HG02981 (cell line): ENCODE measurements around the gene TBC1D9B.
"Not testable (repeated sequence)": the region's sequence is repeated elsewhere in the genome, so short reads cannot be mapped to it uniquely, and the experiment has no call there.

Experiments used
- ATAC-seq: cut with Tn5 transposase; IDR thresholded peaks from one replicate; pipeline ENCODE4 v1.9.1; 2021; ENCODE audit warnings: mild to moderate bottlenecking, moderate library complexity; ENCODE audit not compliant: unreplicated experiment

TBC1D9B gene

DNA sequence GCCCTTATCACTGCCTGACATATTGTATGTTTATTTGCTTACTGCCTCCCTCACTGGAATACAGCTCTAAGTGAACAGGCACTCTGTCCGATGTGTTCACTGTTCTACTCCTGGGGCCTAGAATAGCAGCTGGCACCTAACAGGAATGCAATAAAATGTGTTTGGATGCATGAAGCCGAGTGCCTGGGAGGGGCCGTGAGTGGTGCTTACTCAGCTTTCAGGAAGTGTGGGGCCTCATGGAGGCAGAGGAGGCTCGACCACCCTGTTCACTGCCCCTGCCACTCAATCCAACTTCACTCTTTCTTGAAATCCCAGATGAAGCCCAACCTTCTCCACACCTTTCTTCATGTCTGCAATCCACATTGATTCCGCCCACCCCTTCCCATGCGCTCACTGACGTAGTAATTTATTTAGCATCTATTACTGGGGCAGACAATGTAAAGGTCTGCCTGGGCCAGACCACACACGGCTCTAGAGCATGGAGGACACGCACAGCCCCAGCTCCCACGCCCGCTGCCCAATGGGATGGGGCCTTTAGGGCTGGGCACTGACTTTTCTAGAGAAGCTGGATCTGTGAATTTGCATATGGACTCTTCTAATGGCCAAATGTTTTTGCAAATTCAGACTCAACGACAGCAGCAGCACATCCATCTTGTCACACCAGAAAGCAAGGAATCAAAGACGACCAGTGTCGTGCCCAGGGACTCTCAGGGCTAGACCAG, 21.3 kb downstream of the TBC1D9B start:
- no peak for ATAC-seq

DNA sequence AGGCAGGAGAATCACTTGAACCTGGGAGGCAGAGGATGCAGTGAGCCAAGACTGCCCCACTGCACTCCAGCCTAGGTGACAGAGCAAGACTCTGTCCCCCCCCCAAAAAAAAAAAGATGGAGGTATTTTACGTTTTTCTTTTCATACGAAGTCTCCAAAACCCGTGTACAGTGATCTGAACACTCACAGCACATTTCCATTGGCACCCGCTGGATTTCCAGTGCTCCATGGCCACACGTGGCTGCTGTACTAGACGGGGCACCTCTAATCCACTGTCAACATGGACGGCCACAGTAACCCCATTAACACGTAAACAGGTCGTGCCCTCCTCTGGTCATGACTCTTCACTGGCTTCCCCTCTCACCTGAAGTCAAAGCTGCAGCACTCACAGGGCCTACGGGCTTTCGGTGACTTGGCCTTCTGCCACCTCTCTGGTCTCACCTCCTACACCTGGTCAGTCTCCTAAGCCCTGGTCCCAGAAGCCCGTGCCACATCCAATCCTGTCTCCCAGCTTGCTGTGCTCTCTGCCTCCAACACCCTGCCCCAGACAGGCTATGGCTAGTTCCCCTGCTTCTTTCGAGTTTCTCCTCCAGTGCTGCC, 22.1 kb downstream of the TBC1D9B start:
- ATAC-seq: no peak

DNA sequence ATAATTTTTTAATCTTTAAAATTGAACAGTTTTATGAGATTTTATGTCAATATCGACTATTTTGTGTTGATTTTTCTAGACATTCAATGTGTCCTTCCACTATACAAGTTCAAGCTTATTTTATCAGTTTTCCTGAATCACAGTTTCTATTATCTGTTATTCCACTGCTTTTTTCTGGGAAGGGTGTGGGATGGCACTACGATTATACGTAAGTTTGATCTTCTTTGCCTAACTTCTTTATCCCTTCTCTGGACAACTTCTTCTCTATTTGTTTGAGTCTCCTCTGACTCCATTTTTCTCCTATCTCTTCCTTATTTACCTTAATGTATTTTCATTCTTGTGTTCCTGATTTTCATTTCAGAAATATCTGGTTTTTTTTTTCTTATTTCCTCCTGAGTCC, 24.5 kb downstream of the TBC1D9B start:
- no peak for ATAC-seq

DNA sequence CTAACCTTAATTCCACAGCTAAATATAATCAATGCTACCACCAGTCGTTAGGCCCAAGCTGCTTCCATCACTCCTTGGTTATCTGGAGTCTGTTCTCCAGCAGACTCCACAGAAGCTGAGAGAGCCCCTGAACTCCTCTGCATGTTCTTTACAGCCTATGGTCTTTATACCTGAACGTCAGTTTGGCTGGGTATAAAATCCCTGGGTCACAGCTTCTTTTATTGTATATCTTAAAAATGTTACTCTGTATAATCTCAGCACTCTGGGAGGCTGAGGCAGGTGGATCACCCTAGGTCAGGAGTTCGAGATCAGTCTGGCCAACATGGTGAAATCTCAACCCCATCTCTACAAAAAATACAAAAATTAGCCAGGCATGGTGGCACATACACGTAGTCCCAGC, 25.4 kb downstream of the TBC1D9B start:
- ATAC-seq: no peak

DNA sequence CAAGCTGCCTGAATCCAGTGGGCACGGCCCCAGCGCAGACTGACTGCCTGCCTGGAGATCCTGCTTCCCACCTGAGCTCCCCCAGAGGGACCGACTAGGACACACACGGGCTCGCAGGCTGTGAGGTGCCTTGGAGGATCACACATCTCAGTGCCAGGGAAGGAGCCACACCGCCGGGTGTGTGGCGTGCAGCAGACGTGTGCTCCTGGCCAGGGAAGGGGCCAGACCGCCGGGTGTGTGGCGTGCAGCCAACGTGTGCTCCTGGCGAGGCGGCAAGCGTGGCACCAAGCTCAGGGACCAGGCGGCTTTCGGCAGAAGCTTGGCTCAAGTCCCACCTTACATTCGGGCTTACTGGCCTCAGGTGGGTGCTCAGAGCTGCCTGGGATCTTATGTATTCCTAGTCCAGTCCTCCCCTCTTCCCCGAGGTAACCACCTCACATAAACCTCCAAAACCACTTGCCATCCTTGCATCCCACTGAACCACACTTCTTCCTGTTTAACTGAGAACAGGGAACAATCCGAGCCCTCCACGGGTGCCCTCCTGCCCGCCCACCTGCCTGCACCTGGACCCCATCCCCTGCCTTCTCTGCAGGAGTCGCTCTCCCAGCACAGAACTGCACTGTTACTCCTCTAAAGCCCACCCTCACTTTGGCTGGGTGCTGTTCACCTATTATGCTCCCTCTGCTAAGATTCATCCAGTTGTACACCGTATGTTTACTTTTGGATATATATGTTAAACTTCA, 26.7 kb downstream of the TBC1D9B start:
- no peak for ATAC-seq

DNA sequence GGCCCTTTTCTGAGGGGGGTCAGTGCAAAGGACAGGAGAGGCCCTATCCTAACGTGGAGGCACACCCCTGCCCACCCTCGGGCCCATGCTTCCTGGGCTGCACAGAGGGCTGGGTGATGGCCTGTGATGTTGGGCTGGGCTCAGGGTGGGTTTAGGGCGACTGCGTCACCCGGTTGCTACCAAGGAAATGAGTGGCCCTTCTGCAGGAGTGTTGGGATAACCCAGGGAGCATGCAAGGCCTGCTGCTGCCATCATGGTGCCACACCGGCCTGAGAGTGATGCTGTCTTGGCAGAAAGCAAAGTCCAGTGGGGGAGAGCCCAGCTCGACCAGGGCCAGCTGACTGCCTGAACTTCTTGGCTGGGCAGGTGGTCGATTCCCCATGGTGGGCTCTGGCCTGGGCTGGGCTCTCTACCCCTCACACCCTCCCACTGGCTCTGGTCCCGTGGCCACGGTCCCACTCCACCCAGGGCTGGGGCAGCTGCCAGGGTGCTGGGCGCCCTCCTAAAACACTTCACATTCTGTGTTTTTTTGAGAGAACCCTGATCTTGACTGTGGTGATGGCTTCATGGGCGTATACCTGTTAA, 27.5 kb downstream of the TBC1D9B start:
- ATAC-seq: no peak

DNA sequence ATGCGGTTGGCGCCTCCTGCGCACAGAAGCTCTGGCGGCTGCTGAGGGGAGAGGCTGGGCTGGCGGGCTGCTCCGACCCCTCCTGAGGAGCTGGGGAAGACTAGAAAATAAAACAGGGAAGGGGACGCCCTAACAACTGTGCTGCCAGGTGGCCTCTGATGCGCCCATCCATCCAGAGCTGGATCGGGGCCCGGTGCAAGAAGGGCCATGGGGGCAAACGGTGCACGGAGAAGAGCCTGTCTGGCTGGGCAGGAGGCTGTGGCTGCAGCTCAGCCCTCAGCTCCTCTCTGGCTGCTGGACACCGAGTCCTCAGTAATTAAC, 28.0 kb downstream of the TBC1D9B start:
- ATAC-seq: no peak

DNA sequence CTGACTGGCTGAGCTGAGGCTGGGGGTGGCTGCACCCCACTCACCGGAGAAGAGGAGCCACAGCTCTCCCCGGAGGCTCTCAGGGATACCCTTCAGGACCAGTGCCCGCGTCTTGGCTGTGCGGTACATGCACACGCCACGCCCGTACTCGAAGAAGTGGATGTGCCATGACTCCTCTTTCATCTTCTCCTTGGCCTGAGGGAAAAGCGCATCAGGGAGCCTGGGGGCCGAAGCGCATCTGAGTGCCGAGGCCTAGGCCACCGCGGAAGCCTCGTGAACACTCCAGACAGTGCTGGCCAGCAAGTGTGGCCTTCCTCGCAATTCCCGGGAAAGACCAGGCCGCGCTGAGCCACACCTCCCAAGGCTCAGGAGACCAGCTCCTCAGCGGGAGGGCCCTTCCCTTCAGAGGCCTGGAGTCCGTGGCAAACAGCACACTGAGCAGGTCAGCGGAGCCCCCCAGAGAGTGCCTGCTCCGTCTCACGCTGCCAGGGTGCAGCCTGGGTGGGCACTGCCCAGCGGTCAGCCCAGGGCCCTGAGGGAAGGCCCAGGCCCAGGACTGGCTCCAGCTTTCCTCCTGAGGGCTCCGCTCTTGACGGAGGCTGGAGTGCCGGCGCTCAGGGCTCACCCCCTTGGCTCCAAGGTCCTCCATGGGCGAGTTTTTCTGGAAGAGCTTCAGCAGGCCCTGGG, 28.6 kb downstream of the TBC1D9B start:
- ATAC-seq: no peak

DNA sequence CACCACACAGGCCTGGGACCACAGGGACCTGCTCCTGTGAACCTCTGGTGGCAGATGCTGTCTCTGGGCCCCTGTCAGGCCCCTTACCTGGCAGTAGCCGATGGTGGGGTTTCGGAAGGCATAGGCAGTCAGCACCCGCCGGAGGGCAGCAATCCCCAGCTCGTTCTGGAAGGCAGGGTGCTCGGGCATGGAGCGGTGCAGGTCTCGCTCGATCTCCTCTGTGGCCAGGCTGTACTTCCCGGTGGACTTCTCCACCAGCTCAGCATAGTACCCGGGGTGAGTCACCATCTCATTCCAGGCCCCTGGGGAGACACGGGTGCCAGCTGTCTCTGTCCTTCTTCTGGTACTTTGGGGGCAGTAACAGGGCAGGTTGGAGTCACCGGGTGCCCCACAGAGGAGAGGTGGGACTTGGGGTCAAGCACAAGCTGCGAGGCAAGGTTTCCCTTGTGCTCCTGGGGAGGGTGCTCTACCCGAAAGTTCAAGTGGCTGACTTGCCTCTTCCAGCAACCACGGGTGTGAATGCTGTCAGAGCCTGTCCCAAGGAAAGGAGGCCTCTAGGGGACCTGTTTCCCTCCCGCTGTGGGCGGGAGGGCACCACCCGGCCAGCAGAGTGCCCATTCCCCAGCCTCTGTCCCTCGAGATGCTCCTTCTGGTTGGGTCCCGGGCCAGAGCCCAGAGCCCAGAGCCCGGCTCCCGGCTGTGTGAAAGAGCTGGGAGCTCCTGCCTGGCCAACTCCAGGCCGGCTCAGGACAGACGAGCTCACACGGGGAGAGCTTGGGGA, 29.3 kb downstream of the TBC1D9B start:
- no peak for ATAC-seq

DNA sequence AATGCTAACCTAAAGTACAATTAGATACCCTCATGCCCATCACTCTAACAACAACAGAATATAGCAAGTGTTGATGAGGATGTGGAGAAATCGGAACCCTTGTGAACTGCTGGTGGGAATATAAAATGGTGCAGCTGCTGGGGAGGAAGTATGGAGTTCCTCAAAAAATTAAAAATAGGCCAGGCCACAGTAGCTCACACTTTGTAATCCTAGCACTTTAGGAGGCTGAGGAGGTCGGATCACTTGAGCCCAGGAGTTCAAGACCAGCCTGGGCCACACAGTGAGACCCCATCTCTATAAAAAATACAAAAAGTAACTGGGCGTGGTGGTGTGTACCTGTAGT, 31.1 kb downstream of the TBC1D9B start:
- no peak for ATAC-seq

DNA sequence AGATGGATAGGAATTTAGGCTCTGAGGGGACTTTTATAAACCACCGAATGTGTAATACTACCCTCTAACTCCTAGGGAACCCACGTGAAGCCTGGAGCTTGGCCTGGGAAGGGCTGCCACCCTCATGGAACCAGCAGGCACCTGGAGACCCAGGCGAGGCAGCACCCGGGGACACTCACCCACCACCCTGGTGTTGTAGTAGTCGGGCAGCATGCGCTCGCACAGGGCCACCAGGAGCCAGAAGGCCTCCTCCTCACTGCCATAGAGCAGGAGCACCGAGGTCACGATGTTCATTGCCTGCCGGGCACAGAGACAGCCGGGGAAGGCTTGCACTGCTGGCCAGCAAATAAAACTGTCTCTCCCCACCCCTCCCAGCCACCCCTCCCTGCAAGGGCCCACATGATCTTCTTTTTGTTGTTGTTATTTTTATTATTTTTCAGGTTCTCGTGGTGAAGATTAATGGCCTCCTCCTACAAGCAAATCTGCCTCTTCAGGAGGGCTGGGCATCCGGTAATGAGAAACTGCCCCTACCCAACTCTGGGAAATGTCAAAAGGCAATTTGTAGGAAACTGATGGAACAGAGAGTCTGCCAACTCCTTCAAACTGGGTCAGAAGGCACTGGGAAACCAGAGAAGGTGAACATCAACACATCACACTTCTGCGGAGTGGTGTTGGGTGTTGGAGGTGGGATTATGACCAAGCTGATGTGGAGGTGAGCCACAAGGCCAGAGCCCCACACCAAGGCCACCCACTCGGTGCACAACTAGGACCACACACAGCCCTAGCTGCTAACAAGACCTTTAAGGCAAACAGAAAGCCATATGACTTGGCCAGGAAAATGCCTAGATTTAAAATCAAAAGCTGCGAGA, 31.7 kb downstream of the TBC1D9B start:
- ATAC-seq: no peak

DNA sequence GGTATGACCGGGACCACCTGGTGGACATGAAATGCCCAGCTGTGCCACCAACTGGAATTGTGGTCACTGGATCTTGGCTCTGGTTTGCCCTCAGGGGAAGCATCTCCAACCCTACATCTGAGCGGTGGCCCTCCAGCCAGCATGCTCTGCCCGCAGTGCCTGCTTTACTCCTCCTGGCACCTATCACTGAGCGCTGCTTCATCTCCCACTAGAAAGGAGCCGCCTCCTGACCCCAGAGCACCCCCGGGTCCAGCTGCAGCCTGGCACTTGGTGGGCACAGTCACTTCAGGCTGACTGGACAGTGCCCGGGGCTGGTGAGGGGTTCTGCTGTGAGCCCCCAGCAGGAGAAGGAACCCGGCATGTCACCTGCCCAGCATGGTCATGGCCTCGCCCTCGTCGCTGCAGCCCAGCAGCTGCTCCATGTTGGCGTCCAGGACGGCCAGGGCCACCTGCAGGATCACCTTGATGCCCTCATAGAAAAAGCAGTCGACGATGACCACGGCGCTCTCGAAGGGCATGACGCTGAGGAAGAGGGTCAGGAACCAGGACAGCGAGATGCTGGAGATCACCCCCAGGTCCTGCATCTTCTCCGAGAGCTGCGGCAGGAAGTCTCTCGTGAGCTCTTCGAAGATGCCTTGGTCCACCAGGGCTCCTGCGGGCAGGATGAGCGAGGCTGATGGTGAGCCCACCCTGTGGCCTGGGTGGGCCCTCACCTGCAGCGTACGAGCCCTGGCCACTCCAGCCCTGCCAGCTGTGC, 33.0 kb downstream of the TBC1D9B start:
- no peak for ATAC-seq

DNA sequence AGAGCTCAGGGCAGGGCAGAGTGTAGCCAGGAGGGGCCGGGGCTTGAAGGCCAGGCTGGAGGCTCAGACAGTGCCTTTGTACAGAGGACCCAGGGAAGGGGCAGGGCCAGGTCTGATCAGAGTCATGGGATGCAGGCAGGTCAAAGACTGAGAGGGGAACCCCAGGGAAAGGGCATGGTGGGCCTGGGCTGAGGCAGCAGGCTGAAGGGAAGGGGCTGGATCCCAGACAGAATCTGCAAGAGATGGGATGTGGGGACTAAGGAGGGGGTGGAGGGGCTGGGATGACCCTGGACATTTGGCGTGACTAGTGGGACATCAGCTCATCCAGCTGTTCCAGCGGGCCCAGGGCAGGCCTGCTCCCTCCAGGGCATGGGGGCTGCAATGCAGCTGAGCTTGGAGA, 33.6 kb downstream of the TBC1D9B start:
- no peak for ATAC-seq

DNA sequence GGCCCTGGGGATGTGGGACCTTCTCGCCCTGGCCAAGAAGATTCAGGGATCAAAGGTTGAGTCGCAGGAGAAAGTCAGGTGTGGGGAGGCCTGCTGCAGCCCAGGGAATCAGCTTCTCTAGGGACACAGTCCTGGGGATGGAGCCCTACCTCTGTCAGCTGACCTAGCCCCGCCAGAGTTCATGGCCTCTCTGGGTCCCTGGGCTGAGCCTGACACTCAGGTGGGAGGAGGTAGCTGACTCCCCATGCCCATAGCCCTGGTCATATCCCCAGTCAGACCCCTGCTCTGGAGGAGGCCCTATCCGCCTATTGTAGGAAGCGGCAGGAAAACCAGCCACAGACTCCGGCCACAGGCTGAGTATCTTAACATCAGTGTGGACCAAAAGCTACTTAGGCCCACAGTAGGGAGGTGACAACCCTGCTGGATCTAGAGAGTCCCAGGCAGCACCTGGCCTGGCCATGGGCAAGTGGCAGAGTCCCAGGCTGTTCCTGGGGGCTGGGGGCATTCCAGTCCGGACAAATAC, 34.0 kb downstream of the TBC1D9B start:
- ATAC-seq: no peak

DNA sequence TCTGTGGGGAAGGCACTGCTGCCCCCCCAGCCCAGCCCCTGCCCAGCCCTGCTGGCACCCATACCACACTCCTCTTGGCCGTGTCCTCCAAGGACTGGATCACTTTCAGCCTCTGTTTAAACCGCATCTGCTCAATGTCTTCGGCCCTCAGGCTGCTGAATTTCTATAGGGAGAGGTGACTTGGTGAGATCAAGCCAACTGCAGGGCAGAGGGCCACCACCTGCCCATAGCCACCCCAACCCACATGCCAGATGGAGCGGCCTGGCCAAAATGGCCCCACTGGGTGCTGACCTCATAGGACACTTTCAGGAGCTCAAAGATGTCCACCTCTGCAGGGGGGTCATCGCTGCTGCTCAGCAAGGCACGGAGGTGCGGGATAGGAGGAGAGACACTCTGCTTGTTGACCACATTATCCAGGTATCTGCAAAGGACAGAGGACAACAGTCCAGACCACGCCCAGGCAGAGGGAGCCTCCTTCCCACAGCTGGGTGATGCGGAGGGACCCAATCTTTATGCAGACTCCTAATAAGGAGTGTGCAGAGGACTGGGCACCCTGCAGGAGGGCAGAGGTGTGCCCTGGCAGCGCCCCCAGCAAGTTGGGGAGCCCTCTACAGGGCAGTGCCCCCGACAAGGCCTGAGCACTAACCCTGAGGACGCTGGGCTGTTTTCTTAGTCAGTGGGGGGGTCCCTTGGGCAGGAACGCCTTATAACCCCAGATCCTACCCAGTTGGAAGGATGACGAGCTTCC, 34.7 kb downstream of the TBC1D9B start:
- ATAC-seq: no peak

DNA sequence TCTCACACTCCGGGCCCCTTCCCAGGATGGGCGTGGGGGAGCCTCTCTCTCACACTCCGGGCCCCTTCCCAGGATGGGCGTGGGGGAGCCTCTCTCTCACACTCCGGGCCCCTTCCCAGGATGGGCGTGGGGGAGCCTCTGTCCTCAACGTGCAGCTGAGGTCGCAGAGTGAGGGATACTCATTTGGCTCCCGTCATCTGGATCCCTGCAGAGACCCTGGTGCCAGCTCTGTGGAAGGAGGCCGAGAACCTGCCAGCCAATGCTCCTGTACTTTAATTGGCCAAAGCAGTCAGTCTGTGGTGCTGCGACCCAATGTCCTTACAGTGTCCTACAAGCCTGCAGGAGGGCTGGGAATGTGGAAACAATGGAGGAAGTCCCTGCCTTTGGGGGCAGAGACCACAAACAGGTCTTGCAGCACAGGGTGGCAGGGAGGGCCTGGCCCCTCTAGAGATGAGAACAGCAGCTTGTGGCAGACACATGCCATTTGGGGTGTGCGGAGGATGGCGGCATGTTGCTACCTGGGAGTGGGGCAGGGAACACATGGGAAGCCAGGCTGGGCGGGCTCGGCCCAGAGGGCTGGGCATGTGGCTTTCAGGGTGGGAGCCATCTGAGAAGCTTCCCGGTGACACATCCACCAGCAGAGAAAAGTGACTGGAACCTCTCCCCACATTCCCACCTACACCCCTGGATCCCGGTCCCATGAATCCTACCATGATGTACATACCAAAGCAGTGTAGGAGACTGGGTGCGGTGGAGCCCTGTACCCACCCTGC, 35.5 kb downstream of the TBC1D9B start:
- no peak for ATAC-seq

DNA sequence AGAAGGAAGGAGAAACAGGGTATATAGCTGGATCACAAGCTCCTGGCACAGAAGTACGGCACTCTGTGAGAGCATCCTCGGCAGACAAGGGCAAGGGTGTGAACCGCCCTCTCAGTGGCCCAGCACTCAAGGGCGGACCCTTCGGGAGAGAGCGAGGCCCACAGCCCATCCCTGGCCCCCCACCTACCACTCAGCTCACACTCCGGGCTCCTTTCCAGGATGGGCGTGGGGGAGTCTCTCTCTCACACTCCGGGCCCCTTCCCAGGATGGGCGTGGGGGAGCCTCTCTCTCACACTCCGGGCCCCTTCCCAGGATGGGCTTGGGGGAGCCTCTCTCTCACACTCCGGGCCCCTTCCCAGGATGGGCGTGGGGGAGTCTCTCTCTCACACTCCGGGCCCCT, 36.2 kb downstream of the TBC1D9B start:
- ATAC-seq: not testable (repeated sequence)
